PC-3 (cell line): ENCODE measurements around the gene ZP1.

Experiments
- CTCF ChIP-seq: fragments of 300-600 bp; sonication (generic); conservative IDR thresholded peaks from 2 replicates; pipeline ENCODE4 v1.5.1; 2017; ENCODE audit warnings: antibody characterized with exemption, low read depth, mild to moderate bottlenecking, low read length
- EZH2 ChIP-seq: fragments of 300-600 bp; sonication (generic); IDR thresholded peaks from one replicate; pipeline ENCODE4 v1.6.1; 2017; ENCODE audit warnings: antibody characterized with exemption, mild to moderate bottlenecking, low read length; ENCODE audit not compliant: unreplicated experiment
- EZH2phosphoT487 ChIP-seq: fragments of 300-600 bp; sonication (generic); IDR thresholded peaks from 2 replicates; pipeline ENCODE4 v1.6.1; 2018; ENCODE audit warnings: mild to moderate bottlenecking, antibody characterized with exemption, low read length, borderline replicate concordance

DNA sequence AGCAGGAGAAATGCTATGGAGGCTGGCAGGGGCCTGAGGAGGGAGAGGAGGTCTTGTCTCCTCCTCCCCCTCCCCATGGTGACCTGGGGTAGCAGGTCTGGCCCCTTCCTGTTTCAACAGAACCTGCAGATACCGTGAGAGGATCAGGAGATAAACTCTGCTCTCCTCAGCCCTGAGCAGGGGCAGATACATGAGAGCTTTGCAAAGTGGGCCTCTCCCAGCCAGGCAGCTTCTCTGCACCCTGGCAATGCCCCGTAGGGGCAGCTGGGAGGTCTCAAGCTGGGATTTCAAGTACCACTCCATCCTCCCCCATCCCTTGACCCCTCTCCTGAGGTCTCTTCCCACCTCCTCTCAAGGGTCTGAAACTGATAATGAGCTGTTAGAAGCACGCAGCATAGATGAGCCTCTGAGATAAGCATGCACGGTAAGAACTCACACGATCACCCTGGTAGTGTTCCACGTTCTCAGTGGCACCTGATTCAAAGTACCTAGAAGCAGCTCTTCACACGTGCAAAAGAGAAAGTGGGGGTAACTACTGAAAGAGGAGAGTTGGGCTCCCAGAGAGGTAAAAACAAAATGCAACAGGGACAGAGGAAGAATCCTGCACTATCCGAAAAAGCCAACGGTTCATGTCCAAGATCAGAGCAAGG is 30.4 kb upstream of the ZP1 start:
- TF ChIP-seq CTCF (no peak), EZH2phosphoT487 (no peak), EZH2 (no peak)
